ENCODE measurements around the gene CD300A.

DNA sequence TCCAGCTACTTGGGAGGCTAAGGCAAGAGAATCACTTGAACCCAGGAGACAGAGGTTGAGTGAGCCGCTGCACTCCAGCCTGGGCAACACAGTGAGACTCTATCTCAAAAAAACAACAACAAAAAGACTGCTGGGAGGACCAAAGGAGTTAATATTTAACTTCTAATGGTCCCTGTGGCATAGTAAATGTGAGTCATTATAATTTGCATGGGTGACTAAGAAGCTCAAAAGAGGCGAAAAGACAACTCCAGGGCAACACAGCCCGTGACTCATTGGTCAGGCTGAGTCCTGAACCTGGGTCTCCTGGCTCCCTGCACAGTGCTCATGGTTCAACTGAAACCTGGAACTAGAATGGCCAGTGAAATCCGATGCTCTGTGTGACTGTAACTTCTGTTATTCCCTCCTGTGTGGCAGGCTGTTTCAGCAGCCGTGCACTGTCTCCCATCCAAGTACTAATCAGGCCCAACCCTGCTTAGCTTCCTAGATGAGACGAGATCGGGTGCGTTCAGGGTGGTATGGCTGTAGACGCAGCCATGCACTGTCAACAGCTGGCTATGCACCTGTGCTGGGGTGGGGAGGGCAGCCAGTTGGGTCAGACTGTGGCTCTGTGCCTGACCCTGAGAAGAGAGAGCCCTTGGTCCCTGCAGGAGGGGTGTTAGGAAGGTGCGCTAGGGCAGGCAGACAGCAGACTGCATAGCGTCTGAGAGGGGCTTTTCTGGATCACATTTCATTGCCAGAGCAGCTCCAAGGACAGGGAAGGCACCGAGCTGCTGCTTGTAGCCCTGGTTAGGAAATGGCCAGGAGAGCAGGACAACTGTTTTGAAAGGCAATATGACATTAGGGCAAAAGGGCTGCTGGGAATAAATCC lies 49.0 kb upstream of the CD300A start:
- TF ChIP-seq, protein P1, sequence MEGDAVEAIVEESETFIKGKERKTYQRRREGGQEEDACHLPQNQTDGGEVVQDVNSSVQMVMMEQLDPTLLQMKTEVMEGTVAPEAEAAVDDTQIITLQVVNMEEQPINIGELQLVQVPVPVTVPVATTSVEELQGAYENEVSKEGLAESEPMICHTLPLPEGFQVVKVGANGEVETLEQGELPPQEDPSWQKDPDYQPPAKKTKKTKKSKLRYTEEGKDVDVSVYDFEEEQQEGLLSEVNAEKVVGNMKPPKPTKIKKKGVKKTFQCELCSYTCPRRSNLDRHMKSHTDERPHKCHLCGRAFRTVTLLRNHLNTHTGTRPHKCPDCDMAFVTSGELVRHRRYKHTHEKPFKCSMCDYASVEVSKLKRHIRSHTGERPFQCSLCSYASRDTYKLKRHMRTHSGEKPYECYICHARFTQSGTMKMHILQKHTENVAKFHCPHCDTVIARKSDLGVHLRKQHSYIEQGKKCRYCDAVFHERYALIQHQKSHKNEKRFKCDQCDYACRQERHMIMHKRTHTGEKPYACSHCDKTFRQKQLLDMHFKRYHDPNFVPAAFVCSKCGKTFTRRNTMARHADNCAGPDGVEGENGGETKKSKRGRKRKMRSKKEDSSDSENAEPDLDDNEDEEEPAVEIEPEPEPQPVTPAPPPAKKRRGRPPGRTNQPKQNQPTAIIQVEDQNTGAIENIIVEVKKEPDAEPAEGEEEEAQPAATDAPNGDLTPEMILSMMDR (IDR thresholded peaks at IDR 0.05), result no peak
- no peak for TF ChIP-seq POLR2A (IDR thresholded peaks at IDR 0.05)
